K562 (cell line): ENCODE results near the gene PSMC1. TPM values are rescaled to one million over a fixed set of nuclear protein-coding genes. Genes with fewer than 3 reads are reported as not detected.

Experiments used
- ATAC-seq: fragments of 200-7000 bp; cut with Tn5 transposase; 3 replicates; pipeline ENCODE4 v1.9.1; 2020; ENCODE audit warnings: moderate library complexity
- BruUV-seq: library from RNA; stranded (reverse); fragments of 400-500 nt; replicated peaks from 2 replicates; lab custom pipeline; 2021; lab: Mats Ljungman, UMichigan
- CTCF ChIA-PET: fragments of 300-600 bp; formaldehyde crosslinking; extraction: SDS; loops from one replicate; lab custom pipeline; 2021; ENCODE audit warnings: low intra/inter-chr PET ratio; lab: Yijun Ruan, JAX
- POLR2A ChIA-PET: fragments of 300-600, 350-650 bp; sonication (Branson Sonifier 250); formaldehyde crosslinking; extraction: SDS; loops from one replicate; lab custom pipeline; 2021; ENCODE audit warnings: antibody characterized with exemption, inconsistent platforms; lab: Yijun Ruan, JAX
- DNase-seq, 4 experiments: peaks; one replicate each; pipeline versions ENCODE4 v3.0.0 to v3.0.0-alpha.2; 2011 to 2018; ENCODE audit warnings: low spot score in 3 of 4, mixed read lengths in 3 of 4; ENCODE audit errors: extremely low read depth in 1 of 4
- FAIRE-seq: peaks from 2 replicates; lab custom pipeline; 2011; peaks lifted over from hg19 to GRCh38; lab: Jason Lieb, UNC
- H2AFZ ChIP-seq: 2 replicates; pipeline ENCODE4 v1.6.0; 2011; ENCODE audit warnings: low read depth, low read length, control low read depth, inconsistent platforms
- H3K27ac ChIP-seq: fragments of 200-600 bp; 3 replicates; pipeline ENCODE4 v1.8.0; 2011; ENCODE audit warnings: low read depth, mild to moderate bottlenecking, control low read depth, inconsistent platforms, low read length, moderate library complexity, mixed read lengths; ENCODE audit errors: extremely low read depth
- H3K27me3 ChIP-seq, 2 experiments: fragments of 300-600 bp in 1 of 2; 2 replicates in 1 of 2; 3 replicates in 1 of 2; pipeline versions ENCODE4 v1.6.0 to v1.8.0; 2011; ENCODE audit warnings: inconsistent platforms in 2 of 2, low read length in 2 of 2, mild to moderate bottlenecking in 1 of 2, mixed read lengths in 1 of 2, moderate library complexity in 1 of 2; ENCODE audit not compliant: control insufficient read depth in 2 of 2, insufficient read depth in 2 of 2
- H3K36me3 ChIP-seq: fragments of 300-600 bp; 3 replicates; pipeline ENCODE4 v1.8.0; 2011; ENCODE audit warnings: mild to moderate bottlenecking, low read length, inconsistent platforms; ENCODE audit not compliant: control insufficient read depth, insufficient read depth
- H3K4me1 ChIP-seq, 2 experiments: fragments of 200-600 bp in 1 of 2; replicated peaks in 1 of 2; 2 replicates in 1 of 2; 3 replicates in 1 of 2; pipeline versions ENCODE4 v1.5.1 to v1.8.0; 2011; ENCODE audit warnings: inconsistent platforms in 2 of 2, low read length in 2 of 2, mild to moderate bottlenecking in 1 of 2, mixed read lengths in 1 of 2, moderate library complexity in 1 of 2; ENCODE audit not compliant: control insufficient read depth in 2 of 2, insufficient read depth in 2 of 2
- H3K4me2 ChIP-seq: 2 replicates; pipeline ENCODE4 v1.6.1; 2011; ENCODE audit warnings: low read length, control low read depth, inconsistent platforms, mixed read lengths; ENCODE audit not compliant: insufficient read depth
- H3K4me3 ChIP-seq: fragments of 200-600 bp; sonication (generic), shearing (Covaris generic); 2 replicates; pipeline ENCODE4 v1.5.1; 2016; ENCODE audit warnings: control low read depth, inconsistent platforms
- H3K79me2 ChIP-seq: fragments of 200-600 bp; 3 replicates; pipeline ENCODE4 v1.8.0; 2011; ENCODE audit warnings: low read length, inconsistent platforms; ENCODE audit not compliant: control insufficient read depth, insufficient read depth
- H3K9ac ChIP-seq, 2 experiments: 2 replicates each; pipeline versions ENCODE4 v1.6.0 to v1.6.1; 2011; ENCODE audit warnings: low read depth in 2 of 2, low read length in 2 of 2, control low read depth in 1 of 2, inconsistent platforms in 1 of 2, mild to moderate bottlenecking in 1 of 2, mixed read lengths in 1 of 2; ENCODE audit not compliant: insufficient read depth in 1 of 2
- H3K9me1 ChIP-seq: one replicate; pipeline ENCODE4 v1.6.0; 2011; ENCODE audit warnings: inconsistent platforms, mild to moderate bottlenecking, low read length, moderate library complexity; ENCODE audit not compliant: control insufficient read depth, insufficient read depth
- H3K9me3 ChIP-seq: replicated peaks from 2 replicates; pipeline ENCODE4 v1.5.1; 2011; ENCODE audit warnings: low read depth, low read length, inconsistent platforms; ENCODE audit not compliant: control insufficient read depth, insufficient read depth
- H4K20me1 ChIP-seq: replicated peaks from 2 replicates; pipeline ENCODE4 v1.6.1; 2011; ENCODE audit warnings: low read length, inconsistent platforms, mixed read lengths; ENCODE audit not compliant: control insufficient read depth, insufficient read depth
- CEBPG ChIP-seq, 3 experiments: fragments of 200-800 bp in 1 of 3; sonication (Bioruptor generic) in 1 of 3; sonication (generic) in 1 of 3; formaldehyde crosslinking in 1 of 3; IDR thresholded peaks in 2 of 3; conservative IDR thresholded peaks in 1 of 3; 2 replicates each; pipeline versions ENCODE4 v1.6.1 to v1.8.0; 2016 to 2022; ENCODE audit warnings: missing compliant biosample characterization in 2 of 3, missing genetic modification characterization in 2 of 3, mild to moderate bottlenecking in 1 of 3, missing genetic modification reagents in 1 of 3
- HNRNPK ChIP-seq: fragments of 200-400 bp; formaldehyde crosslinking; IDR thresholded peaks from one replicate; pipeline ENCODE4 v1.6.1; 2018; ENCODE audit warnings: mild to moderate bottlenecking, low read depth, low read length; ENCODE audit not compliant: poor library complexity, severe bottlenecking
- PCBP1 ChIP-seq: fragments of 200-400 bp; formaldehyde crosslinking; IDR thresholded peaks from 2 replicates; pipeline ENCODE4 v1.6.1; 2018; ENCODE audit warnings: mild to moderate bottlenecking, low read depth, low read length; ENCODE audit not compliant: poor library complexity, severe bottlenecking
- PCBP2 ChIP-seq: fragments of 200-400 bp; formaldehyde crosslinking; IDR thresholded peaks from 2 replicates; pipeline ENCODE4 v1.6.1; 2018; ENCODE audit warnings: low read length, low read depth, mild to moderate bottlenecking, moderate library complexity; ENCODE audit not compliant: poor library complexity, severe bottlenecking
- TAF1 ChIP-seq: IDR thresholded peaks from 2 replicates; pipeline ENCODE4 v1.6.1; 2011; ENCODE audit warnings: mild to moderate bottlenecking, low read length, moderate library complexity; ENCODE audit not compliant: insufficient read depth, control insufficient read depth, severe bottlenecking; ENCODE audit errors: extremely low read depth
- TEAD2 ChIP-seq: fragments of 450-650 bp; IDR thresholded peaks from 2 replicates; pipeline ENCODE4 v1.6.1; 2016; ENCODE audit warnings: missing genetic modification characterization, control low read depth, missing compliant biosample characterization
- WGBS: fragments of 100-300 bp; shearing (Covaris generic); methylation state at CpG from one replicate; pipeline ENCODE4 v1.1.6; 2016; ENCODE audit warnings: low coverage, mixed read lengths; ENCODE audit not compliant: insufficient coverage; ENCODE audit errors: missing lambda C conversion rate; 5-methylcytosine and 5-hydroxymethylcytosine counted together
- in situ Hi-C: fragments of 300-500 bp; cut with MboI; formaldehyde crosslinking; loops from 4 replicates; pipeline ENCODE4 v1.15.0; 2018; ENCODE audit warnings: inconsistent platforms, mixed read lengths
- intact Hi-C: fragments of 100-400 bp; cut with micrococcal nuclease; formaldehyde crosslinking; loops from 2 replicates; pipeline ENCODE4 v1.14.2; 2022
- polyA plus RNA-seq, 8 experiments: library from polyadenylated mRNA; depleted of rRNA in 4 of 8; stranded (reverse) in 5 of 8; unstranded in 3 of 8; fragments of >200 nt; fragmentation: Nextera tagmentation in 2 of 8; fragmentation: Illumina TruSeq in 1 of 8; extraction: Ambion mirVana in 2 of 8; extraction: Trizol in 1 of 8; gene quantifications; 2 replicates each; pipeline versions ENCODE4 v1.2.1 to v1.2.3, GENCODE V29; 2011 to 2014; ENCODE audit warnings: inconsistent platforms in 1 of 8, missing spikeins in 1 of 8
- total RNA-seq, 7 experiments: library from RNA; depleted of rRNA in 6 of 7; stranded (reverse); fragments of >200 nt in 6 of 7; fragmentation: Illumina TruSeq in 2 of 7; extraction: Trizol in 2 of 7; gene quantifications; 2 replicates each; pipeline versions ENCODE4 v1.2.1 to v1.2.3, GENCODE V29; 2011 to 2021; ENCODE audit warnings: low replicate concordance in 1 of 7
- TF ChIP-seq, protein P1 (sequence below): fragments of 450-650 bp; formaldehyde crosslinking; IDR thresholded peaks from 2 replicates; pipeline ENCODE4 v1.4.0; 2020; ENCODE audit warnings: mild to moderate bottlenecking, moderate library complexity

Gene PSMC1
- total and polyA plus RNA-seq, 9 of the 15 experiments (the other 6 are each of a cell fraction or from before 2014, with no cell fraction given) = 87.8 to 276 (median 165) TPM

DNA sequence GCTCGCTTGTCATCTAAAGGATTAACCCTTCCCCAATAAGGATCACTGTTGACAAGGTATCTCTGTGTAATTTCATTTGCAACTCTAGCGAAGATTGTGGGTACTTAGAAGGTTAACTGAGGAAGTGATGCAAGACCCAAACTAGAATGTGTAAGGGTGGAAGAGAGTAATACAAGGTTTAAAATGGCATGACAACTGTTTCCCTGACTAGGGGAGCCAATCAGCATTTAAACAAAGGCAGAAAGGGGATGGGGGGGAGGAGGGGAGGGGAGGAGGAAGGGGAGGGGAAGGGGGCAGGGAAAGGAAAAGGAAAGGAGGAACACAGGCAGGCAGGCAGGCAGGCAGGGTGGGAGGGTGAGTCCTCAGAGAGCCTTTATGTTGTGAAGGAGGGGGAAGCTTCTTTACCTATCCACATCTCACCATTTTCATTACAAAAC lies 44.3 kb downstream of the PSMC1 start:
- Histone ChIP-seq H2AFZ (no peak overlapping the region), H3K36me3 (peaks cover 58% of the 10 kb centered on the region; the same call in 2 of the 3 replicates), H3K79me2 (no peaks in the 10 kb centered on the region), H3K9me3 (no peaks in the 10 kb centered on the region), H3K9ac (no peak overlapping the region)
- POLR2A ChIA-PET = interaction anchor here (0.7 kb wide), 1 partner anchor 95 kb away, joined by 3 read pairs; no protein-coding TSS in a partner anchor
- in situ Hi-C loops (no loop called here), intact Hi-C loops (loop anchor here (5.0 kb wide), 3 partner anchors 97 to 397 kb away; partner anchors contain the start of gene CALM1)
- DNase-seq (no peak), ATAC-seq (no peak), FAIRE-seq (no peak)
- TF ChIP-seq CEBPG (CRISPR knock-in tag; IDR thresholded peaks at IDR 0.05) = 0 out of 2 replicates have a peak, but pooled peaks have one; percentile 28
- no peak for TF ChIP-seq CEBPG (tag; conservative IDR thresholded peaks at IDR 0.05 in 1 of 2, IDR thresholded peaks at IDR 0.05 in 1 of 2)
- peak; percentile 79 for TF ChIP-seq HNRNPK
- TF ChIP-seq, protein P1, sequence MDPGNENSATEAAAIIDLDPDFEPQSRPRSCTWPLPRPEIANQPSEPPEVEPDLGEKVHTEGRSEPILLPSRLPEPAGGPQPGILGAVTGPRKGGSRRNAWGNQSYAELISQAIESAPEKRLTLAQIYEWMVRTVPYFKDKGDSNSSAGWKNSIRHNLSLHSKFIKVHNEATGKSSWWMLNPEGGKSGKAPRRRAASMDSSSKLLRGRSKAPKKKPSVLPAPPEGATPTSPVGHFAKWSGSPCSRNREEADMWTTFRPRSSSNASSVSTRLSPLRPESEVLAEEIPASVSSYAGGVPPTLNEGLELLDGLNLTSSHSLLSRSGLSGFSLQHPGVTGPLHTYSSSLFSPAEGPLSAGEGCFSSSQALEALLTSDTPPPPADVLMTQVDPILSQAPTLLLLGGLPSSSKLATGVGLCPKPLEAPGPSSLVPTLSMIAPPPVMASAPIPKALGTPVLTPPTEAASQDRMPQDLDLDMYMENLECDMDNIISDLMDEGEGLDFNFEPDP (CRISPR knock-in tag) = no peak
- TF ChIP-seq PCBP1 = peak; percentile 54
- TF ChIP-seq TEAD2 (tag) = no peak
- peak; percentile 88 for TF ChIP-seq PCBP2
- TF ChIP-seq TAF1 = no peak
- TF ChIP-seq, all 486 proteins: peak for 4
- CTCF ChIA-PET = interaction anchor here (1.2 kb wide), 2 partner anchors 299 to 397 kb away, joined by 3 to 4 read pairs; no protein-coding TSS in a partner anchor
- H3K9me1 ChIP-seq = no peaks in the 10 kb centered on the region
- H4K20me1 ChIP-seq = no peaks in the 10 kb centered on the region
- H3K4me1 ChIP-seq = peaks cover 0 to 7% of the 10 kb centered on the region in 2 experiments; a peak in 2 of 5 replicates
- no peak overlapping the region for H3K4me2 ChIP-seq
- H3K27me3 ChIP-seq = no peaks in the 10 kb centered on the region
- BruUV-seq = no TSS peak
- no peak overlapping the region for H3K27ac ChIP-seq
- 100% methylated on average over 2 of the region's 2 CpGs for WGBS
- H3K4me3 ChIP-seq = no peak overlapping the region
